Stimulated activated CD8-positive, alpha-beta memory T cell treated with anti-CD3 and anti-CD28 coated beads, Interleukin-15, amount 100 ng/mL, for 4 hours (primary cell): ENCODE data around the gene ZIC1.

Source experiments
- DNase-seq, 2 donors: peaks; one replicate each; pipeline ENCODE4 v3.0.0-alpha.2; 2020; ENCODE audit warnings: low read depth in 2 of 2

ZIC1 gene

GRCh38 chr3:147380387-147380951, 28.7 kb upstream of the ZIC1 start:
- DNase-seq = no peak

DNA sequence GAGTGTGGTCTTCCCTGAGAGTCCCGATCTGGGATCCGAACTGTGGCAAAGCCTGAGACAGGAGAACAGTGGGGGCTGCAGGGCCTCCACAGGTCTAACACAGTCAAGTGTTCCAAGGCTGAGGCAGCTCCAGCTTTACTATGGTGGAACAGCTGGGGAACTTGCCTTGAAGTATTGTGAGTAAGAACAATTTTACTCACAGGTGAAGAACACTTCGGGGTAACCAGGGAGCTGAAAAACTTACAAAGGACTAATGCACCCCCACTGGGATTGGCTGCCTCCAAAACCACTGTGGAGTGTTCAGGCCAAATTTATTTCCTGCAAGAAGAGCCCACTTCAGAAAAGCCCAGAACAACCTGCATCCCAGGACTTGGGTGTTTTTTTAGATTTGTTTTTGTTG, 28.2 kb upstream of the ZIC1 start:
- no peak for DNase-seq

DNA sequence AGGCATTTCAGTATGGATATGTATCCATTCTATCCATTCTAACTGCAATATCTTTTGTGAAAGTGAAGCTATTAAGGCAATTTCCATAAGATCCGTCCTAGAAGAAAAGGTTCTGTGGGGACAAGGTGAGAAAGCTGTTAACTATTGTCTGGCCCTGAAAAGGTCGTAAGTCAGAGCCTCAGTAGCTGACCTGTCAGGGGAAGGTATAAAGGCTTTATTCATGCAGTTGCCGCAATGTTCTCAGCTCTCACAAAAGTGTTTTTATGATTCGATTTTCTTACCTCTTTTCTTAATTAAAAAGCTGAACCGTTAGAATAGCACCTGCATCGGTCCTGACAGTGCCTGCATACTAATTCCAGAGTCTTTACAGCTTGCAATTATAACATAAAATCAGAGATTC, 27.6 kb upstream of the ZIC1 start:
- DNase-seq = no peak

GRCh38 chr3:147383617-147384016, 25.5 kb upstream of the ZIC1 start:
- DNase-seq = no peak

- no peak for DNase-seq
Observed at GRCh38 chr3:147384210-147385058, 24.7 kb upstream of the ZIC1 start.

- DNase-seq = no peak
Observed at GRCh38 chr3:147385059-147386012, 23.8 kb upstream of the ZIC1 start.

DNA sequence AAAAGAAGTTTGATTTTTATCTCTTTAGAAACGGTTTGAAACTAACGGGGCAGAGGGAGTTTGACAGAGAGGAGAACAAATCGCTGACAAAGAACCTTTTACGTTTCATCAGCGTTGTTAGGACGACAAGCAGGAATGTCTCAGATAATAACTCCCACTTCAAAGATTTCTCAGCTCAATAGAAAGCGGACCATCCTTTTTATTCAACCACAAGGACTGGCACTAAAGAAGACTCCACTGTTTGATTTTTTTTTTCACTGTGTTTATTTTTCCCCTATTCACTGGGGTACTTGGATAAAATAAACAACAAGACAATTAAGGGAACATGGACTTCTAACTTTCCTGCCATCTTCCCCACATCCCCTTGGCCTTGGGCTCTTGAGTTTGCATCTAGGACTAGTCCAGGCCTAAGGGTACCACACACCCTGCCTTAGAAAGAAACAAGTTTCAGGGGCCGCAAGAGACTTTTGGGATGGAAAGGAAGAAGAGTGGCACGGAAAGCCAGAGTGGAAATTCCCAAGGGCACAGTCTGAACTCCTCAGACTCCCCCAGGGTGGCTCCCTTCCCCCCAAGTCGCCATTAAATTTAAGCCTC, 21.8 kb upstream of the ZIC1 start:
- no peak for DNase-seq

DNA sequence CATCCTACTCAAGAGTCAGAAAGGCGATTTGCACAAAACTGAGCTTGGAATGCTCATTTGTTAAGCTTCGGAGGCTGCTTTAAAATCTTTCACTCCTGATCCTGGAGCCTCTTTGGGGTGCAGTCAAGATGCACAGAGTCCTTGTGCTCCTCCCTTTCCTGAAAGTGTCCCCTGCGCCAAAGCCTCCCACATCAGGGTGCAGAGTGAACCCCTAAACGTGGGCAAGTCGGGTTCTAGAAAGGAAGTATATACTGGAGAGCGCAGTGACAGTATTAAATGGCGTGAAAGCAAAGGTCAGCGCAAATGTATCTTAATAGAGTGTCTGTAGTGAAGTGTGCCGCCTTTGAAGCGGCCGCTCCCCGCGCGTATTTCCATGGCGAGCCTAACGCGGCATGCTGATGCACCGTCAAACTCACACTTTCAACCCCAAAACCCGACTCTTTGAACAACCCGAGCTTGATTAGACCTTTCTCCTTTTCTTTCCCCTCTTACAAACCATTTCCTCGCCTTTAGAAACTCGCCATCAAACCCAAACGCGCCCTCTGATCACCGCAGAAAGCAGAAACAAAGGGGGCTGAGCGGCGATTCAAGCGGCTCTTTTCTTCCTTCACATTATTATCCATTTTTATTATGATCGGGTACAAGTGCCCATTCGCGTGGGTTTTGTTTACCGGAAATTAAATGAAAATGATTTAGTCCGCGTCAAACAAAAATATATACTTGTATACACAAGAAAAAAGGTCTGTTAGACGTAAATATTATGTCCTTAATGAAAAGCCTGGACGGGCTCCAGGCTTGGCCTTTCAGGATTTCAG, 21.1 kb upstream of the ZIC1 start:
- DNase-seq = no peak

- DNase-seq = no peak
Observed at GRCh38 chr3:147388700-147389580, 20.2 kb upstream of the ZIC1 start.

GRCh38 chr3:147389717-147390116, 19.4 kb upstream of the ZIC1 start:
- no peak for DNase-seq

DNA sequence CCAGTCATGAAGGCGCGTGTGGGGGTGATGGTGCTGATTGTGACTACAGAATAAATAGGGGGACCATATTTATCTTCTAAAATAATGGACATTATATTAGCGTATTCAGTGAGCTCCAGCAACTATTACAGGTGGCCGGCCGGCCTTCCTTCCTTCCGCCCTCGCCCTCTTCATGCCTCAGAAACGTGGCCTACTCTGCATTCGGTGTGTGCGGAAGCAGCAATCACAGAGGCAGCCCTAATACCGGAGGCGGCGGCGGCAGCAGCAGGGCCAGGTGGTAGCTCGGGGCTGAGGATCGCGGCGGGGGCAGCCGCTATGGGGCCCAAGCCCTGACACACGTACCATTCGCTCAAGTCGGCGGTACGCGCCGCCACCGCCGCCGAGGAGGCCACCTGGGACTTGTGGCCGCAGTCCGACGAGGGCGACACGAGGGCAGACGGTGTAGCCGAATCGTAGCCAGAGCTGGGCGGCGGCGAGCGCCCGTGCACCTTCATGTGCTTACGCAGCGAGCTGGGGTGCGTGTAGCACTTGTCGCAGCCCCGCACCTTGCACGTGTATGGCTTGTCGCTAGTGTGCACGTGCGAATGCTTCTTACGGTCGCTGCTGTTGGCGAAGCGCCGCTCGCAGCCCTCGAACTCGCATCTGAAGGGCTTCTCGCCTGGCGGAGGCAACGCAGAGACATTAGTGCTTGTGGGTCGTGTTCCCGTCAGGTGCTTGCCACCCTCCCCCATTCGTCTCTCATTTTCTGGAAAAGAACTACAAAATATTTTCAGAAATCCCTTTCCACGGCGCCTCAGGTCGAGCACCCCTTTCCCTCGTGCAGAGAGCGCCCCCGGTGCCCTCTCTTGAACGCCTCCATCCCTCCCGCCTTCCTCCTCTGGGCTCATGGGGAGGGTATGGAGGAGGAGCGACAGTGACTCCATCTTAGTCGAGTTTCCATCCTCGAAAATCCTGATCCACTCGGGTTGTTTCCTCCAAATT, 18.3 kb upstream of the ZIC1 start:
- DNase-seq = no peak

DNA sequence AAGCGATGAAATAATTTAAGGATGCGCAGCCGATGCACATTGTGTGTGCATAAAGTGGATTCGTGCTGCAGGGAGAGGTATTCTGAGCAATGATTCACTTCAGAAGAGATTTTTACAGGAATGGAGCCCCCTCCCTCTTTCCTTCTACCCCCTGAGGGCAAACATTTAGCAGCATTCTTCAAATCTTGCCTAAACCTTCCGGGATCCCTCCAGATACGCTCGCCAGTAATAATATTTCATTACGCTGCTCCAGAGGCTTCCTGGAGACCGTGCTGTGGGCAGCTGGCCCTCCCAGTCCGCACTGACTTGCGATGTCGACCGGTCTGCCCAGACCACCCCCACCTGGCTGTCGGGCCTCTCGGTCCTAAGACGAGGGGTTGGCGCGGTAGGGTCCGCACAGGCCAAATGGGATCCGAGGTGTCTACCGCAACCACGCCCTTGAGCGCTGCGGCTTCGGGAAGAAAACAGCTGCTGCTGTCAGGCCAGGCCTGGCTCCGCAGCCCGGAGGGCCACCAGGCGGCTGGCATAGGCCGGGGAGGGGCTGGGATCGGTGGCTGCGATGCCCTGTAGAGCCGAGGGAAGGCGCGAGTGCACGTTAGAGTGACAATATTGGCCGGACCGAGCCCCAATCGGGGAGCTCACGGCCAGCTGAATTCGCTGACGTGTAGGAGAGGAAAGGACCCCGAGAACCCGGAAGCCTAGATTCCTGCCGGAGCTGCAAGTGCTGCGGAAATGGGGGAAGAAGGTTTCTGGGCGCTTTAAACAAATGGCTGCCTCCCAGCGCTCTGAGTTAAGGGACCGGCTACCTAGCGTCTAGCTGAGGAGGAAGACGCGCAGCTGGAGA, 17.2 kb upstream of the ZIC1 start:
- DNase-seq = no peak

DNA sequence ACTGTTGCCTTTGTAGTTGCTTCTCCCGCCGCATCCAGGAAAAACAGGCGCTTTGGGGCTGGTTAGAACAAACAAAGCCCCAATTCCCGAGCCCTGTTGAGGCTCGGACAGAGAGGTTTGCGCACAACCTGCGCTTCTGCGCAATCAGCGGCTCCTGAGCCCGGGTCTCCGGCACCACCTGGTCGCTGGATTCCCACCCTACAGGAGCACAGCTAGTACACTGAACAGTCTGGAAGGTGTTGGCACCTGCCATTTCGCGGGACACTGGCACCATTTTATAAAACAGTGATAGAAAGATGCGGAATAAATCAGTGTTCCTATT, 16.6 kb upstream of the ZIC1 start:
- DNase-seq = no peak

DNA sequence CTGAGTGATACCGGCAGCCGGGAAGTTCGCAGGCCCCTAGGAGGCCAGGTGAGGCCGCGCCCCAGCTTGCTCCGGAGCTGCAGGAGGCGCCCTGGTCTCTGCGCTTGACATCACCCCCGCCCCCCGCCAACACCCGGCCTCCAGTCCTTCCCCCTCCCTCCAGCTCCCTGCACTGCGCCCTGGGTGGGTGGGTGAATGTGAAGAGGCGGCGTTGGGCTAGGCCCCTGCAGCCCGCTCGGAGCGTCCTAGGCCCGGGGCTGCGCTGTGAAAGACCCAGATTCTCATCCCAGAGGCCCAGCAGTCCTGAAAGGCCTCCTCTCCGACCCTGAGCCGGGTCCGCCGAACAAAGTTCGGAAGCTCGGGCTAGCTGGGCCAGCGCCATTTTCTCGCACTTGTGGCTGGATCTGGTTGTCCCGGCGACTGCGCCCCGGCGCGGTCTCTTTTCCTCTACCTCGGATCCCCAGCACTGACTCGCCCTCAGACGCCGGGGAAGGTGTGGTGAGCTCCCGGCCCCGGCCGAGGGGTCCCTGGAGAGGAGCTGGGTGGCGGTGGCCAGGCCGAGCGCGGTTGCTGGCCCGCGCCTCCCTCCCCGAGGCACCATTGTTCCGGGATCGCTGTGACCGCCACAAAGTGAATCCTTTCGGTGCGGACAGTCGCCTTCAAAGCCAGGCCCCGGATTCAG, 15.8 kb upstream of the ZIC1 start:
- DNase-seq = no peak

DNA sequence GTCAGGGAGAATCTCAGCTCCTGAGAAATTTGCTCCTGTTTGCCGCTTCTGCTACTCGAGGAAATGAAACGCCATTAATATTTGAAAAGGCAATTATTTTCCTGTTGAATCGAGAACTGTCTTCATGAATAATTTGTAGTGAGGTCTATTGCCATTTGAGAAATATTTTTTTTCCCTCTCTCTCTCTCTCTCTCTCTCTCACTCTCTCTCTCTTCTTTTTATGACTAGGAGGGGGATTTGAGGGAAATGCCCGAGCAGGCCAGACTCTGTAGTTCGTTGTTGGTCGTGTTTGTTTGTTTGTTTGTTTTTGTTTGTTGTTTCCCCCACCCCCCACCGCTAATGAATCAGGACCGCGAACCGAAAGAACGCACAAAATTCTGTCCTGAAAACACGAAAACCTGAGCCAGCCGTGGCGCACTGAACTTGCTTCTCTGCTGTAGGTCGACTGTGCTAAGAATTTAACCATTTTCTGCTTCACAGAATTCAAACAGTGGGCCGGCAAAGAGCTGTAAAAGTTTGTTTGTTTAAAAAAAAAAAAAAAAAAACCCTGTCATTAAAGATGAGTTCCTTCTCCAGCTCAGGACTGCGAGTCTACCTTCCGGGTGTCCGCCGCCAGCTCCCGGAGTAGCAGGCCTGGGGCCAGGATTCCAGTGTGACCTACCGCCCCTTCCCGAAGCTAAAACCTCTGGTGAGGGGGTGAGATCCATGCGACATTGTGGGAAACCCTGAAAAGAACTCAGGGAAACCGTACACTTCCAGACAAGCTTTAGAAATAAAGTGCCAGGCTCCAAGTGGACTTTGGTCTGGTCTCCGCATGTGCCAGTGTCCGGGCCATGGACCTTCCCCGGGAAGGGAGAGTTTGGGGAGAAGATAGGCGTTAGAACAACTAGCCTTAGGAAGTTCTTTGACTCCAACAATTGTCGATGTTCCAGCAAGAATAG, 15.0 kb upstream of the ZIC1 start:
- DNase-seq = no peak

DNA sequence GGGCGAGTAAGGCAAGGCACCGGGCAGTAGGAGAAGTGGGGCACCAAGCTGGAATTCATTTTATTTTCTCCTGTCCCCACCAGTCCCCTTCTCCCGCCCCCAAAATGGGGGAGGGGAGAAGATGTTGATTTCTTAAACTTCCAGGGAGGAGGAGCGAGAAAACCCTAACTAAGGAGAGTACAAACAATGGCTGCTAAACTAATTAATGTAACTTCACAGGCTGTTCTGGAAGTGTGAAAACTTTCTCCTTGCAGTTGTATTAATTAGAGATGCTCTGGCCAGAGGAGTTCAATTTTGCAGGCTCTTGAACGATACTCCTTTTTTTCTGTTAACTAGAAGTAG, 14.3 kb upstream of the ZIC1 start:
- no peak for DNase-seq
